ENCODE measurements around the gene GPR108. TPM values are rescaled to one million over a fixed set of nuclear protein-coding genes. Genes with fewer than 3 reads are reported as not detected.

The GPR108 gene
- total RNA-seq = 44.4 and 45.6 TPM in 2 replicates

GRCh38 chr19:6737284-6737872 is at the start of gene GPR108:
TSS of gene GPR108 (minus strand) at chr19:6737580. CDS start at chr19:6737576, 4 bp downstream.

GRCh38 chr19:6772028-6772865 is 34.9 kb upstream of the GPR108 start, which contains the start of gene VAV1:
TSS of gene VAV1 (plus strand) at chr19:6772708. CDS start at chr19:6772808, 100 bp downstream.

GRCh38 chr19:6767357-6768235 is 30.2 kb upstream of the GPR108 start, which contains the start of gene SH2D3A:
TSS of gene SH2D3A (minus strand) at chr19:6767435. CDS start at chr19:6763748, 3,687 bp downstream.

GRCh38 chr19:6739390-6739882 is 2.1 kb upstream of the GPR108 start, which contains the start of gene TRIP10:
TSS of gene TRIP10 (plus strand) at chr19:6739680. CDS start at chr19:6739762, 82 bp downstream.

GRCh38 chr19:6720369-6721137 is 16.8 kb downstream of the GPR108 start, which contains the start of gene C3:
TSS of gene C3 (minus strand) at chr19:6720650. CDS start at chr19:6720589, 61 bp downstream.

Other genes starting within 250 kb of the GPR108 start
- gene TUBB4A, start 235.3 kb downstream of the GPR108 start, total RNA-seq = not detected in 2 replicates
- 0.75 and 0.99 TPM in 2 replicates for gene TNFSF9, start 206.6 kb downstream of the GPR108 start, total RNA-seq
- gene CD70, start 146.4 kb downstream of the GPR108 start, total RNA-seq = not detected in 2 replicates
- not detected in 2 replicates for gene TNFSF14, start 67.4 kb downstream of the GPR108 start, total RNA-seq
- 0.09 TPM in 2 replicates for gene C3, start 16.9 kb downstream of the GPR108 start, total RNA-seq
- 40.3 and 57.7 TPM in 2 replicates for gene TRIP10, start 2.1 kb upstream of the GPR108 start, total RNA-seq
- 0.18 and 0.38 TPM in 2 replicates for gene SH2D3A, start 29.9 kb upstream of the GPR108 start, total RNA-seq
- gene VAV1, start 35.1 kb upstream of the GPR108 start, total RNA-seq = not detected in 2 replicates
- gene ADGRE1, start 150.0 kb upstream of the GPR108 start, total RNA-seq = not detected in 2 replicates